Measurements from ENCODE around the gene FAM222A. TPM values are rescaled to one million over a fixed set of nuclear protein-coding genes. Genes with fewer than 3 reads are reported as not detected.

Gene FAM222A
- polyA plus RNA-seq, 1 donor from 2014 or later = 8.5 TPM

GRCh38 chr12:109752117-109753053 lies 38.8 kb downstream of the FAM222A start:
- no peaks in the 10 kb centered on the region for H3F3A ChIP-seq (ENCODE audit: insufficient read depth, low read length, poor library complexity, severe bottlenecking)

More at GRCh38 chr12:109752117-109753053, 38.8 kb downstream of the FAM222A start:
- Histone ChIP-seq H3K27ac (ENCODE audit: low read length) (no peak overlapping the region), H3K4me3 (ENCODE audit: low read length) (no peak overlapping the region), H3K27me3 (ENCODE audit: insufficient read depth, low read depth, low read length) (no peaks in the 10 kb centered on the region), H2AFZ (ENCODE audit: low read depth, low read length) (no peak overlapping the region), H4K20me1 (ENCODE audit: insufficient read depth) (no peaks in the 10 kb centered on the region), H3K79me2 (replicated peaks; ENCODE audit: insufficient read depth, low read length) (peaks cover 64% of the 10 kb centered on the region), H3K9ac (ENCODE audit: low read length) (no peak overlapping the region), H3K9me3 (ENCODE audit: low read length) (peaks cover 10% of the 10 kb centered on the region), H3K4me2 (ENCODE audit: low read length) (no peak overlapping the region), H3K9me2 (ENCODE audit: insufficient read depth, low read length) (no peaks in the 10 kb centered on the region), H3K36me3 (ENCODE audit: insufficient read depth, low read length) (no peaks in the 10 kb centered on the region)
- TF ChIP-seq EZH2 (IDR thresholded peaks at IDR 0.05; ENCODE audit: borderline replicate concordance, insufficient read depth, low read length, poor library complexity, severe bottlenecking) (no peak), MXI1 (conservative IDR thresholded peaks at IDR 0.05; ENCODE audit: poor library complexity, severe bottlenecking) (no peak), POLR2AphosphoS5 (IDR thresholded peaks at IDR 0.05) (no peak), CTCF (IDR thresholded peaks at IDR 0.05; ENCODE audit: poor library complexity, severe bottlenecking) (no peak), REST (IDR thresholded peaks at IDR 0.05; ENCODE audit: borderline replicate concordance) (no peak), RAD21 (conservative IDR thresholded peaks at IDR 0.05) (no peak), TAF1 (IDR thresholded peaks at IDR 0.05; ENCODE audit: low read depth) (no peak), EP300 (conservative IDR thresholded peaks at IDR 0.05; ENCODE audit: poor library complexity, severe bottlenecking) (no peak), SMC3 (conservative IDR thresholded peaks at IDR 0.05; ENCODE audit: poor library complexity) (no peak)

Measured in neural cell (in vitro differentiated cells).